Body of pancreas (tissue), 4 donors: Measurements from ENCODE around the gene FADS3.

Source experiments
- POLR2A ChIP-seq, 3 donors: fragments of 450-650 bp; IDR thresholded peaks; one replicate each; pipeline ENCODE4 v1.6.1; 2016; ENCODE audit warnings: antibody characterized with exemption in 3 of 3, mild to moderate bottlenecking in 2 of 3
- TF ChIP-seq, protein P1 (sequence below), 7 experiments: fragments of 450-650 bp in 4 of 7; fragments of 200-600 bp in 3 of 7; sonication (generic) in 3 of 7; IDR thresholded peaks; one replicate each; pipeline ENCODE4 v1.5.1; 2016 to 2019; ENCODE audit warnings: antibody characterized with exemption in 7 of 7

DNA sequence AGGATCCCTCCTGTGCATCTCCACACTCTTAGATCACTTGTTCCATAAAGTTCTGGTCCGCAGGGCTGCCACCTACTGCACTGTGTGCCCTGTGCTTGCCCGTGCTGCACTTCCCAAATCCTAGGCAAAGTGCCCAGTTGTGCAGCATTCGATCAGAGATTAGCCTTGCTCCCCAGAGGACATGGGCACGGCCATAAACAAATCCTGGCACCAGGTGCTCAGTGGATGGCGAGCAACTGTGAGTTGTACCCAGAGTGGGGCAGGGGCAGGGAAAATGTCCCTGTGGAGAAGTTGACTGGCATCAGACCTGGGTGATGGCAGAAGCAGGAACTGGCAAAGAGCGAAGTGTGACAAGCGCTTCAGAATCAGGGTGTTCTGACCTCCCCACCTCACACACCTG is 58.6 kb downstream of the FADS3 start:
- TF ChIP-seq, protein P1, sequence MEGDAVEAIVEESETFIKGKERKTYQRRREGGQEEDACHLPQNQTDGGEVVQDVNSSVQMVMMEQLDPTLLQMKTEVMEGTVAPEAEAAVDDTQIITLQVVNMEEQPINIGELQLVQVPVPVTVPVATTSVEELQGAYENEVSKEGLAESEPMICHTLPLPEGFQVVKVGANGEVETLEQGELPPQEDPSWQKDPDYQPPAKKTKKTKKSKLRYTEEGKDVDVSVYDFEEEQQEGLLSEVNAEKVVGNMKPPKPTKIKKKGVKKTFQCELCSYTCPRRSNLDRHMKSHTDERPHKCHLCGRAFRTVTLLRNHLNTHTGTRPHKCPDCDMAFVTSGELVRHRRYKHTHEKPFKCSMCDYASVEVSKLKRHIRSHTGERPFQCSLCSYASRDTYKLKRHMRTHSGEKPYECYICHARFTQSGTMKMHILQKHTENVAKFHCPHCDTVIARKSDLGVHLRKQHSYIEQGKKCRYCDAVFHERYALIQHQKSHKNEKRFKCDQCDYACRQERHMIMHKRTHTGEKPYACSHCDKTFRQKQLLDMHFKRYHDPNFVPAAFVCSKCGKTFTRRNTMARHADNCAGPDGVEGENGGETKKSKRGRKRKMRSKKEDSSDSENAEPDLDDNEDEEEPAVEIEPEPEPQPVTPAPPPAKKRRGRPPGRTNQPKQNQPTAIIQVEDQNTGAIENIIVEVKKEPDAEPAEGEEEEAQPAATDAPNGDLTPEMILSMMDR (IDR thresholded peaks at IDR 0.05) = no peak
- no peak for TF ChIP-seq POLR2A (IDR thresholded peaks at IDR 0.05)
